Heart left ventricle (tissue), 16 donors: ENCODE results near the gene SOX6. TPM values are rescaled to one million over a fixed set of nuclear protein-coding genes. Genes with fewer than 3 reads are reported as not detected.
A peak's percentile ranks its signal among the peaks of the same experiment; 100 is the strongest.
"Not testable (repeated sequence)": the region's sequence is repeated elsewhere in the genome, so short reads cannot be mapped to it uniquely, and the experiment has no call there.

Source experiments
- ATAC-seq, 4 donors: fragments of 200-7000 bp; cut with Tn5 transposase; one replicate each; pipeline ENCODE4 v1.9.1; 2020 to 2022; ENCODE audit warnings: moderate library complexity in 4 of 4, mild to moderate bottlenecking in 3 of 4, moderate number of reproducible peaks in 1 of 4
- DNase-seq, 5 donors: peaks; one replicate each; pipeline ENCODE4 v3.0.0-alpha.2; 2020
- H3K27ac ChIP-seq, 12 donors: fragments of 200-600 bp; sonication (generic) in 4 of 12; one replicate each; pipeline versions ENCODE4 v1.5.0 to v1.8.0; 2016 to 2022; ENCODE audit warnings: mild to moderate bottlenecking in 2 of 12
- H3K27me3 ChIP-seq, 9 donors: fragments of 200-600 bp; sonication (generic) in 2 of 9; one replicate each; pipeline versions ENCODE4 v1.5.1 to v1.8.0; 2016 to 2022; ENCODE audit warnings: mild to moderate bottlenecking in 3 of 9
- H3K36me3 ChIP-seq, 9 donors: fragments of 200-600 bp; sonication (generic) in 2 of 9; one replicate each; pipeline versions ENCODE4 v1.5.0 to v1.8.0; 2018 to 2022; ENCODE audit warnings: mild to moderate bottlenecking in 2 of 9
- H3K4me1 ChIP-seq, 12 donors: fragments of 200-600 bp; sonication (generic) in 4 of 12; one replicate each; pipeline versions ENCODE4 v1.5.0 to v1.8.0; 2016 to 2022; ENCODE audit warnings: mild to moderate bottlenecking in 3 of 12
- H3K4me3 ChIP-seq, 12 donors: fragments of 200-600 bp; sonication (generic) in 4 of 12; one replicate each; pipeline versions ENCODE4 v1.5.0 to v1.8.0; 2017 to 2022; ENCODE audit warnings: mild to moderate bottlenecking in 9 of 12, moderate library complexity in 4 of 12
- H3K9me3 ChIP-seq, 12 donors: fragments of 200-600 bp; sonication (generic) in 4 of 12; one replicate each; pipeline versions ENCODE4 v1.5.0 to v1.8.0; 2016 to 2022; ENCODE audit warnings: mild to moderate bottlenecking in 1 of 12
- POLR2A ChIP-seq, 2 donors: fragments of 450-650 bp; IDR thresholded peaks; one replicate each; pipeline ENCODE4 v1.6.1; 2017; ENCODE audit warnings: antibody characterized with exemption in 2 of 2, mild to moderate bottlenecking in 2 of 2, moderate library complexity in 2 of 2
- WGBS, 4 donors: extraction: QIAGEN DNeasy Blood & Tissue Kit in 2 of 4; methylation state at CpG; one replicate each; pipeline versions ENCODE4 v1.1.5 to v1.1.7; 2013 to 2018; 5-methylcytosine and 5-hydroxymethylcytosine counted together
- intact Hi-C, 10 donors: fragments of 100-400 bp; cut with DNase I; formaldehyde crosslinking; loops; one replicate each; pipeline versions ENCODE4 v1.11.1 to v1.14.2; 2022
- polyA plus RNA-seq, 2 donors: library from polyadenylated mRNA; stranded (reverse); fragments of 200-250 nt; gene quantifications; one replicate each; pipeline ENCODE4 v1.2.3, GENCODE V29; 2013
- total RNA-seq, 9 donors: library from RNA; depleted of rRNA in 2 of 9; stranded (reverse); fragments of >200 nt in 2 of 9; fragmentation: NEBNext Ultra II Directional in 3 of 9; extraction: Animal tissue kit (Norgen Biotek cat#: 25700) in 3 of 9; gene quantifications; one replicate each; pipeline versions ENCODE4 v1.1.0 to v1.2.4, GENCODE V29; 2016 to 2023
- TF ChIP-seq, protein P1 (sequence below), 12 donors: fragments of 200-600 bp; sonication (generic) in 4 of 12; IDR thresholded peaks; one replicate each; pipeline versions ENCODE4 v1.5.0 to v1.8.0; 2018 to 2022; ENCODE audit warnings: antibody characterized with exemption in 12 of 12, mild to moderate bottlenecking in 5 of 12
- donor health status: ischemic (EF 13 %, LVEDD 7.1; RV severe dilation, severe dysfunction).
- donor health status: healthy with polysubstance abuse.
- donor health status: DM: no; HTN: yes; CAD: no.
- donor health status: DM: no; HTN: no; CAD: no.
- donor health status: ischemic (EF 25% LVEDD 6.9; RV normal size, moderate dysfunction).
- donor health status: ischemic (EF 25% LVEDD 5.7; RV mildly dilated, moderate dysfunction).
- donor health status: healthy.
- donor health status: DM: yes; HTN: yes; CAD: no.
- donor health status: ischemic (EF 35%, LVEDD 5.7; RV mildly dilated, moderate dysfunction).
- donor health status: nonischemic (EF 11% LVEDD 7.7; RV severe dilation, severe dysfunction).
- donor health status: DM: yes; HTN: yes; CAD: no.
- donor health status: PGD.
- donor health status: ischemic (EF 29% LVEDD 5.4; RV normal size, mild dysfunction).
- donor health status: nonischemic (EF 23%, LVEDD 6.1; RV moderate dilation, normal function).

Gene SOX6
- total and polyA plus RNA-seq, 11 donors, result 1.5 to 39.6 (median 15.6) TPM

DNA sequence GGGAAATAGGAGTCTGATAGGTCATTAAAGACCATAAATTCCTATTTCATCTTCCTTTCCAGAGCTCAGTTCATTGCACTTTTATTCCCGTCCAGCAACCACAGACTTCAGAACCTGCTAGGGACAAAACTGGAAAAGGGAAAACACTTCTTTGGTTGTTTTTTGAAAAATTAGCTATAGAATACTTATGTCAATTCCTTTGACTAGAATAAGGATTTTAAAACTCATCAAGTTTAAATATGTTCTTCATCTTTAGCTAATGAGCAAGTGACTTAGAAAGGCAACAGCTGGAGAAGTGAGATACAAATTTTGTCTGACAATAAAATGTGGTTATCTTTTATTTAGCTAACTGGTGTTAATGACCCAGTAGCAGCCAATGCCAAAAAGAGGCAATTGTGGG, 206.9 kb downstream of the SOX6 start:
- Histone ChIP-seq H3K4me3 (no peak overlapping the region), H3K4me1 (peaks cover 0 to 26% (median 17%) of the 10 kb centered on the region in 12 donors), H3K27ac (peak overlapping the region in 2 of 12 donors; percentile 16 to 31), H3K9me3 (peaks cover 0 to 6% (median 0%) of the 10 kb centered on the region in 12 donors), H3K36me3 (no peaks in the 10 kb centered on the region), H3K27me3 (no peaks in the 10 kb centered on the region)
- TF ChIP-seq, protein P1, sequence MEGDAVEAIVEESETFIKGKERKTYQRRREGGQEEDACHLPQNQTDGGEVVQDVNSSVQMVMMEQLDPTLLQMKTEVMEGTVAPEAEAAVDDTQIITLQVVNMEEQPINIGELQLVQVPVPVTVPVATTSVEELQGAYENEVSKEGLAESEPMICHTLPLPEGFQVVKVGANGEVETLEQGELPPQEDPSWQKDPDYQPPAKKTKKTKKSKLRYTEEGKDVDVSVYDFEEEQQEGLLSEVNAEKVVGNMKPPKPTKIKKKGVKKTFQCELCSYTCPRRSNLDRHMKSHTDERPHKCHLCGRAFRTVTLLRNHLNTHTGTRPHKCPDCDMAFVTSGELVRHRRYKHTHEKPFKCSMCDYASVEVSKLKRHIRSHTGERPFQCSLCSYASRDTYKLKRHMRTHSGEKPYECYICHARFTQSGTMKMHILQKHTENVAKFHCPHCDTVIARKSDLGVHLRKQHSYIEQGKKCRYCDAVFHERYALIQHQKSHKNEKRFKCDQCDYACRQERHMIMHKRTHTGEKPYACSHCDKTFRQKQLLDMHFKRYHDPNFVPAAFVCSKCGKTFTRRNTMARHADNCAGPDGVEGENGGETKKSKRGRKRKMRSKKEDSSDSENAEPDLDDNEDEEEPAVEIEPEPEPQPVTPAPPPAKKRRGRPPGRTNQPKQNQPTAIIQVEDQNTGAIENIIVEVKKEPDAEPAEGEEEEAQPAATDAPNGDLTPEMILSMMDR (IDR thresholded peaks at IDR 0.05), result no peak
- TF ChIP-seq POLR2A (IDR thresholded peaks at IDR 0.05), result no peak
- ATAC-seq (no peak), DNase-seq (no peak)
- 68 to 81% (median 75%) methylated on average over 1 of the region's 1 CpG for WGBS, 4 donors
- intact Hi-C loops, result no loop called here

DNA sequence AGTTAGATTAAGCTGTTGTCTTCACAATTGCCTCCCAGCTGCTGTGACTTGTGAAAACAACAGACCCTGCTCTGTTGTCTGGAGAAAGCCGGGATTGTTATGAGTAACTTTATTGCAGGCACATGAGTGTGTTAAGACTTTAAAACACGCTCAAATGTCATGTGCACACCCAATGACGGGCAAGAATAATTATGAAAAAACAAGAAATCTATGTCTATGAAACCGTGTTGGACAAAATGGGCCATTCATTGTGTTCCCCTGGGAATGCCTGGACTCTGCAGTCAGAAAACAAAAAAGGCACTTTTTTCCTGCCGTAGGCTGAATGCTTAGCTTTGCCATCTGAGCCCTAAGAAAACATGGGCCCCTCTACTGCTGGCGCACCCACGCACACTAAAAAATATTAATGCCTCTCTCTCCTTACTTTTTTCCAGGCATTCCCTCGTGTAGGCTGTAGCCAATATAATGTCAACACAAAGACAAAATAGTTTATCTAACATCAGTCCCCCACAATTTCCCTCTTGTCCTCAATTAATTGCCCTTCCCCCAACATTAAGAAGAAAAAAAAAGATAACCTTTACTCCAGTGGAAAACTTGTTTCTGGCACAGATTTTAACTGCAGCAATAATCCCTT, 207.9 kb downstream of the SOX6 start:
- TF ChIP-seq, protein P1 (IDR thresholded peaks at IDR 0.05), result no peak
- TF ChIP-seq POLR2A (IDR thresholded peaks at IDR 0.05), result no peak
- intact Hi-C loops, result no loop called here
- DNase-seq (peak in 2 of 5 donors; percentile 23 to 26), ATAC-seq (peak; percentile 37 to 86 (median 68))
- no peak overlapping the region for H3K4me3 ChIP-seq
- H3K4me1 ChIP-seq, result peaks cover 0 to 26% (median 17%) of the 10 kb centered on the region in 12 donors
- no peaks in the 10 kb centered on the region for H3K36me3 ChIP-seq
- H3K27me3 ChIP-seq, result no peaks in the 10 kb centered on the region
- peak overlapping the region in 6 of 12 donors; percentile 16 to 46 (median 26) for H3K27ac ChIP-seq
- peaks cover 0 to 6% (median 0%) of the 10 kb centered on the region in 12 donors for H3K9me3 ChIP-seq
- 46 to 58% (median 52%) methylated on average over 8 of the region's 8 CpGs for WGBS, 4 donors

DNA sequence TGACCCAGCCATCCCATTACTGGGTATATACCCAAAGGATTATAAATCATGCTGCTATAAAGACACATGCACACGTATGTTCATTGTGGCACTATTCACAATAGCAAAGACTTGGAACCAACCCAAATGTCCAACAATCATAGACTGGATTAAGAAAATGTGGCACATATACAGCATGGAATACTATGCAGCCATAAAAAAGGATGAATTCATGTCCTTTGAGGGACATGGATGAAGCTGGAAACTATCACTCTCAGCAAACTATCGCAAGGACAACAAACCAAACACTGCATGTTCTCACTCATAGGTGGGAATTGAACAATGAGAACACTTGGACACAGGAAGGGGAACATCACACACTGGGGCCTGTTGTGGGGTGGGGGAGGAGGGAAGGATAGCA, 209.4 kb downstream of the SOX6 start:
- H3K4me1 ChIP-seq, result peaks cover 0 to 26% (median 17%) of the 10 kb centered on the region in 12 donors
- WGBS, 4 donors, result 92 to 98% (median 95%) methylated on average over 2 of the region's 2 CpGs
- ATAC-seq, H3K4me3 ChIP-seq, DNase-seq, intact Hi-C loops, H3K36me3 ChIP-seq, H3K9me3 ChIP-seq, H3K27me3 ChIP-seq, H3K27ac ChIP-seq: not testable (repeated sequence)

DNA sequence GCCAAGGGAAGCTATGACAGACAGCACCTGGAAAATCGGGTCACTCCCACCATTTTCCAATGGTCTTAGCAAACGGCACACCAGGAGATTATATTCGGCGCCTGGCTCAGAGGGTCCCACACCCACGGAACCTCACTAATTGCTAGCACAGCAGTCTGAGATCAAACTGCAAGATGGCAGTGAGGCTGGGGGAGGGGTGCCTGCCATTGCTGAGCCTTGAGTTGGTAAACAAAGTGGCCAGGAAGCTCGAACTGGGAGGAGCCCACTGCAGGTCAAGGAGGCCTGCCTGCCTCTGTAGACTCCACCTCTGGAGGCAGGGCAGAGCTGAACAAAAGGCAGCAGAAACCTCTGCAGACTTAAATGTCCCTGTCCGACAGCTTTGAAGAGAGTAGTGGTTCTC, 214.7 kb downstream of the SOX6 start:
- H3K4me3 ChIP-seq, DNase-seq, intact Hi-C loops, H3K27ac ChIP-seq, H3K36me3 ChIP-seq, H3K27me3 ChIP-seq, H3K4me1 ChIP-seq, ATAC-seq, H3K9me3 ChIP-seq: not testable (repeated sequence)
- 81 to 96% (median 89%) methylated on average over 7 of the region's 7 CpGs for WGBS, 4 donors

DNA sequence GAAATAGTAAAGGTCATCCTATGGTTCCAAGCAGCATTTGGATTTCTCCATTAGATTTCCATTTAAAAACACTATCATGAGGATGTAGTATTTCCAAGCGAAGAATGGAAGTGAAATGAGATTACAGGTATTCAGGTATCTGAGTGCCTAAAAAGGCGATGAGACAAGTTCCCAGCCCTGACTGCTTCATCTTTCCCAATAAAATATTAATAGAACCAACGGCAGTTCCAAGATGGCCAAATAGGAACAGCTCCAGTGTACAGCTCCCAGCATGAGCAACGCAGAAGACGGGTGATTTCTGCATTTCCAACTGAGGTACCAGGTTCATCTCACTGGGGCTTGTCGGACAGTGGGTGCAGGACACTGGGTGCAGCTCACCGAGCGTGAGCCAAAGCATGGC, 215.2 kb downstream of the SOX6 start:
- DNase-seq, ATAC-seq: not testable (repeated sequence)

More for the DNA sequence above, 215.2 kb downstream of the SOX6 start:
- H3K27ac ChIP-seq, H3K9me3 ChIP-seq, H3K4me1 ChIP-seq, intact Hi-C loops, H3K27me3 ChIP-seq, H3K4me3 ChIP-seq, H3K36me3 ChIP-seq: not testable (repeated sequence)
- 95 to 98% (median 96%) methylated on average over 8 of the region's 8 CpGs for WGBS, 4 donors
